ENCODE results near the gene SARS2. TPM values are rescaled to one million over a fixed set of nuclear protein-coding genes. Genes with fewer than 3 reads are reported as not detected.

Gene SARS2
- total RNA-seq, 1 donor from 2014 or later = 40.5 TPM

- no peak for DNase-seq (ENCODE audit: low read depth)
- TF ChIP-seq CTCF (IDR thresholded peaks at IDR 0.05; ENCODE audit: insufficient read depth, low read length, poor library complexity, severe bottlenecking) = no peak
- no peak overlapping the region for H3K4me3 ChIP-seq (ENCODE audit: low read depth, low read length)
- no peaks in the 10 kb centered on the region for H3K36me3 ChIP-seq (ENCODE audit: control insufficient read depth, insufficient read depth, low read length)
- H3K27me3 ChIP-seq (ENCODE audit: control insufficient read depth, insufficient read depth, low read length) = peaks cover 19% of the 10 kb centered on the region
Measured at GRCh38 chr19:38915329-38916321, 14.9 kb downstream of the SARS2 start.

- TF ChIP-seq CTCF (IDR thresholded peaks at IDR 0.05; ENCODE audit: insufficient read depth, low read length, poor library complexity, severe bottlenecking) = no peak
- no peak overlapping the region for H3K4me3 ChIP-seq (ENCODE audit: low read depth, low read length)
Measured at GRCh38 chr19:38913958-38914357, 16.6 kb downstream of the SARS2 start.

GRCh38 chr19:38912600-38913514, 17.7 kb downstream of the SARS2 start:
- peaks cover 19% of the 10 kb centered on the region for H3K27me3 ChIP-seq (ENCODE audit: control insufficient read depth, insufficient read depth, low read length)

More at GRCh38 chr19:38913958-38914357, 16.6 kb downstream of the SARS2 start:
- no peaks in the 10 kb centered on the region for H3K36me3 ChIP-seq (ENCODE audit: control insufficient read depth, insufficient read depth, low read length)
- H3K27me3 ChIP-seq (ENCODE audit: control insufficient read depth, insufficient read depth, low read length) = peaks cover 19% of the 10 kb centered on the region
- no peak for DNase-seq (ENCODE audit: low read depth)

GRCh38 chr19:38911388-38912001, 19.1 kb downstream of the SARS2 start:
- Histone ChIP-seq H3K27me3 (ENCODE audit: control insufficient read depth, insufficient read depth, low read length) (peaks cover 19% of the 10 kb centered on the region), H3K4me3 (ENCODE audit: low read depth, low read length) (no peak overlapping the region), H3K36me3 (ENCODE audit: control insufficient read depth, insufficient read depth, low read length) (no peaks in the 10 kb centered on the region)
- no peak for DNase-seq (ENCODE audit: low read depth)
- TF ChIP-seq CTCF (IDR thresholded peaks at IDR 0.05; ENCODE audit: insufficient read depth, low read length, poor library complexity, severe bottlenecking) = no peak

More at GRCh38 chr19:38912600-38913514, 17.7 kb downstream of the SARS2 start:
- H3K36me3 ChIP-seq (ENCODE audit: control insufficient read depth, insufficient read depth, low read length) = no peaks in the 10 kb centered on the region
- no peak for DNase-seq (ENCODE audit: low read depth)
- TF ChIP-seq CTCF (IDR thresholded peaks at IDR 0.05; ENCODE audit: insufficient read depth, low read length, poor library complexity, severe bottlenecking) = no peak
- no peak overlapping the region for H3K4me3 ChIP-seq (ENCODE audit: low read depth, low read length)

GRCh38 chr19:38910488-38910887, 20.1 kb downstream of the SARS2 start:
- no peak overlapping the region for H3K4me3 ChIP-seq (ENCODE audit: low read depth, low read length)
- H3K36me3 ChIP-seq (ENCODE audit: control insufficient read depth, insufficient read depth, low read length) = no peaks in the 10 kb centered on the region
- no peak for DNase-seq (ENCODE audit: low read depth)
- TF ChIP-seq CTCF (IDR thresholded peaks at IDR 0.05; ENCODE audit: insufficient read depth, low read length, poor library complexity, severe bottlenecking) = no peak
- peaks cover 19% of the 10 kb centered on the region for H3K27me3 ChIP-seq (ENCODE audit: control insufficient read depth, insufficient read depth, low read length)
